Progenitor cell of endocrine pancreas (in vitro differentiated cells): ENCODE results near the gene ADAMTS7. TPM values are rescaled to one million over a fixed set of nuclear protein-coding genes. Genes with fewer than 3 reads are reported as not detected.
"Not testable (repeated sequence)": the region's sequence is repeated elsewhere in the genome, so short reads cannot be mapped to it uniquely, and the experiment has no call there.

Source experiments
- DNase-seq: peaks from one replicate; pipeline ENCODE4 v3.0.0; 2021; ENCODE audit warnings: low spot score; ENCODE audit not compliant: unreplicated experiment
- H3K27ac Mint-ChIP-seq: 2 replicates; pipeline ENCODE4 v1.8.0; 2021; ENCODE audit warnings: mild to moderate bottlenecking, moderate library complexity, mixed read lengths
- H3K27me3 Mint-ChIP-seq: 2 replicates; pipeline ENCODE4 v1.8.0; 2021; ENCODE audit warnings: mixed read lengths
- H3K36me3 Mint-ChIP-seq: 2 replicates; pipeline ENCODE4 v1.8.0; 2022; ENCODE audit warnings: mixed read lengths; ENCODE audit not compliant: insufficient read depth
- H3K4me1 Mint-ChIP-seq: 2 replicates; pipeline ENCODE4 v1.8.0; 2021; ENCODE audit warnings: low read depth, mixed read lengths
- H3K4me3 Mint-ChIP-seq: 2 replicates; pipeline ENCODE4 v1.8.0; 2021; ENCODE audit warnings: low read depth, mild to moderate bottlenecking, moderate library complexity, mixed read lengths
- H3K9me3 Mint-ChIP-seq: 2 replicates; pipeline ENCODE4 v1.8.0; 2021; ENCODE audit warnings: low read depth, mixed read lengths
- CTCF ChIP-seq: fragments of 200-600 bp; sonication (generic); IDR thresholded peaks from one replicate; pipeline ENCODE4 v1.5.0; 2021; ENCODE audit warnings: antibody characterized with exemption, mild to moderate bottlenecking; ENCODE audit not compliant: unreplicated experiment
- total RNA-seq: library from RNA; stranded (reverse); gene quantifications from 2 replicates; pipeline ENCODE4 v1.2.1, GENCODE V29; 2021

Gene ADAMTS7
- total RNA-seq, 1 donor from 2014 or later = 127 TPM

- H3K27me3 Mint-ChIP-seq, H3K36me3 Mint-ChIP-seq, H3K4me3 Mint-ChIP-seq, DNase-seq, H3K27ac Mint-ChIP-seq, H3K4me1 Mint-ChIP-seq, H3K9me3 Mint-ChIP-seq: not testable (repeated sequence)
Measured at GRCh38 chr15:78779975-78780374, 31.3 kb downstream of the ADAMTS7 start.

- H3K4me1 Mint-ChIP-seq, H3K4me3 Mint-ChIP-seq, H3K36me3 Mint-ChIP-seq, H3K27me3 Mint-ChIP-seq, H3K9me3 Mint-ChIP-seq, H3K27ac Mint-ChIP-seq, DNase-seq: not testable (repeated sequence)
Measured at GRCh38 chr15:78779176-78779785, 32.0 kb downstream of the ADAMTS7 start.

- H3K36me3 Mint-ChIP-seq = peaks cover 1% of the 10 kb centered on the region
- DNase-seq = no peak
- peak overlapping the region; percentile 6 for H3K27ac Mint-ChIP-seq
- H3K27me3 Mint-ChIP-seq = no peaks in the 10 kb centered on the region
- TF ChIP-seq CTCF = no peak
- H3K4me1 Mint-ChIP-seq = no peaks in the 10 kb centered on the region
- no peak overlapping the region for H3K4me3 Mint-ChIP-seq
- H3K9me3 Mint-ChIP-seq = no peaks in the 10 kb centered on the region
Measured at GRCh38 chr15:78778422-78778821, 32.8 kb downstream of the ADAMTS7 start.

GRCh38 chr15:78777953-78778345 is 33.3 kb downstream of the ADAMTS7 start:
- H3K27me3 Mint-ChIP-seq, H3K27ac Mint-ChIP-seq, DNase-seq, H3K9me3 Mint-ChIP-seq, H3K4me3 Mint-ChIP-seq, H3K36me3 Mint-ChIP-seq, H3K4me1 Mint-ChIP-seq: not testable (repeated sequence)

GRCh38 chr15:78777290-78777952 is 33.8 kb downstream of the ADAMTS7 start:
- not testable (repeated sequence) for H3K36me3 Mint-ChIP-seq, DNase-seq, H3K9me3 Mint-ChIP-seq, H3K4me1 Mint-ChIP-seq, H3K27me3 Mint-ChIP-seq, H3K27ac Mint-ChIP-seq, H3K4me3 Mint-ChIP-seq

- not testable (repeated sequence) for H3K4me1 Mint-ChIP-seq, H3K27me3 Mint-ChIP-seq, DNase-seq, H3K9me3 Mint-ChIP-seq, H3K4me3 Mint-ChIP-seq, H3K36me3 Mint-ChIP-seq
- H3K27ac Mint-ChIP-seq = peak overlapping the region; percentile 41
Measured at GRCh38 chr15:78776046-78776925, 35.0 kb downstream of the ADAMTS7 start.

GRCh38 chr15:78775472-78775871 is 35.8 kb downstream of the ADAMTS7 start:
- Mint-ChIP-seq H3K27me3 (no peaks in the 10 kb centered on the region), H3K36me3 (peaks cover 2% of the 10 kb centered on the region), H3K4me3 (no peak overlapping the region), H3K4me1 (no peaks in the 10 kb centered on the region), H3K9me3 (no peaks in the 10 kb centered on the region), H3K27ac (no peak overlapping the region)
- no peak for DNase-seq
- TF ChIP-seq CTCF = no peak

GRCh38 chr15:78774451-78774990 is 36.7 kb downstream of the ADAMTS7 start:
- not testable (repeated sequence) for DNase-seq, H3K4me3 Mint-ChIP-seq, H3K36me3 Mint-ChIP-seq, H3K27me3 Mint-ChIP-seq, H3K9me3 Mint-ChIP-seq, H3K27ac Mint-ChIP-seq, H3K4me1 Mint-ChIP-seq

GRCh38 chr15:78773765-78774450 is 37.4 kb downstream of the ADAMTS7 start:
- not testable (repeated sequence) for H3K4me1 Mint-ChIP-seq, H3K27ac Mint-ChIP-seq, DNase-seq

More at GRCh38 chr15:78773765-78774450, 37.4 kb downstream of the ADAMTS7 start:
- H3K9me3 Mint-ChIP-seq, H3K4me3 Mint-ChIP-seq, H3K36me3 Mint-ChIP-seq, H3K27me3 Mint-ChIP-seq: not testable (repeated sequence)
